ENCODE results near the gene SNX13.
"Not testable (repeated sequence)": the region's sequence is repeated elsewhere in the genome, so short reads cannot be mapped to it uniquely, and the experiment has no call there.

The SNX13 gene

DNA sequence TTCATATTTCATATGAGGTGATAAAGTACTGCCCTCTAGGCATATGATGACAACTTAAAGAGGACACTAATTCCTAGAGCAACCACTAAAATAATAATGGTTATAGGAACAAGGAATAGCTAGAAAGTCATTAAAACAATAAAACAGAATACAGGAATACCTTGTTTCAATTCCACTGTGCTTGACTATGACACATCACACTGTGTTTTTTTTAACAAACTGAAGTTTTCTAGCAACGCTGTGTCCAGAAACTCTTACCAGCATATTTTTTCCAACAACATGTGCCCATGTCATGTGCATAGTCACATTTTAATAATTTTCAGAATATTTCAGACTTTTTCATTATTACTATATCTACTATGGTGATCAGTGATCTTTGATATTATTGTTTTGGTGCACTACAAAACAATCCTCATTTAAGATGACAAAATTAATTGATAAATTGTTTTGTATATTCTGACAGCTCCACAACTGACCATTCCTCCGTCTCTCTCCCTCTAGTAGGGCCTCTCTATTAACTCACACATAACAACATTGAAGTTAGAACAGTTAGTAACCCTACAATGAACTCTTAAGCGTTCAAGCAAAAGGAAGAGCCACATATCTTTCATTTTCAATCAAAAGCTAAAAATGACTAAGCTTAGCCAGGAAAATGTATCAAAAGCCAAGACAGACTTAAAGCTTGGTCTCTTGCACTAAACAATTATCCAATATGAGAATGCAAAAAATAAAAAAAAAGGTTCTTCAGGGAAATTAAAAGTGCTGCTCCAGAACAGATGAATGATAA lies 85.8 kb downstream of the SNX13 start:
- no peak for DNase-seq

DNA sequence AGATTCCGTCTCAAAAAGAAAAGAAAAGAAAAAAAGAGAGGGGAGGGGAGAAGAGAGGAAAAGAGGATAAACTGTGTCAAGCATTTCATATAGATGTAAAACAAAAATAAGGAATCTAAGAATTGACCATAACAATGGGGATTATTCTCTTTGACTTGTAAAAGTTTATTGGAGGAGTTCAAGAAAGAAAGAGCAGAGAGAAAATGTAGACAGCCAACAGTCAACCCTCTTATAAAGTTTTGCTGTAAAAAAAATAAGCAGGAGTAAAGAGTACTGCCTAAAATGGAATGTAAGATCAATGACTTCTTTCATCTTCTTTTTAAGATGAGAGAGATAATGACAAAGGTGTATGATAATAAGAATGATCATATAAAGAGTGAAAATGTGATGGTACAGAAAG lies 87.9 kb downstream of the SNX13 start:
- no peak for DNase-seq

DNA sequence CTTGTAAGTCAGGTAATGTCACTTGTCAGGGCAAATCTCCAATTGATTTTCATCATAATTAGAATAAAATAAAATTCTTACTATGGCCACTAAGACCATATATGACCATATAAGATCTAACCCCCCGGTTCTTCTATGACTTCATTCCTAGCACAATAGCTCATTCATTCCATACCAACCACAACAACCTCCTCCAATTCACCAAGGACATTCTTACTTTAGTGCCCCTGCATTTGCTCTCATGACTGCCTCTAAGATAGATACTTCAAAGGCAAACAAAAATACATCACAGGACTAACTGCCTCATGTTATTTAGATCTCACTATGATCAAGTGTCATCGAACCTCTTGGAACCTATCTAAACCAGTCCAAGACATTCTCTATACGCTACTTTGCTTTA lies 90.8 kb downstream of the SNX13 start:
- no peak for DNase-seq

DNA sequence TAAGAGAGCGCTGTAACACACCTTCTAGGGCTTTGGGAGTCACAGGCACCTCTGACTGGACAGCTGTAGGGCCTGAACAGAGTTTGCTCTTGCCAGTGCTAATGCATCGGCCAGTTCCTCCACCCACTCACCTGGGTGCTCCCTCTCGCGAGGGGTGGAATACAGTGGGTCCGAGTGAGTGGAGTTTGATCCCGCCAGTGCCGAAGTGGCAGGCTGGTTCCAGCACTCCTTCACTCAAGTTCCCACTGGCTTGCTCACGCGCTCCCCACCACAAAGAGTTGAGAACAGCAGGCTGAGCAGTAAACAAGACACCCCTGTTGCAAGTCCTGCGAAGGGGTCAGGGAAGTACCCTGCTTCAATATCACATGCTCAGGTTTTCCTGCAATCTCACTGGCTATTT lies 91.8 kb downstream of the SNX13 start:
- no peak for DNase-seq

DNA sequence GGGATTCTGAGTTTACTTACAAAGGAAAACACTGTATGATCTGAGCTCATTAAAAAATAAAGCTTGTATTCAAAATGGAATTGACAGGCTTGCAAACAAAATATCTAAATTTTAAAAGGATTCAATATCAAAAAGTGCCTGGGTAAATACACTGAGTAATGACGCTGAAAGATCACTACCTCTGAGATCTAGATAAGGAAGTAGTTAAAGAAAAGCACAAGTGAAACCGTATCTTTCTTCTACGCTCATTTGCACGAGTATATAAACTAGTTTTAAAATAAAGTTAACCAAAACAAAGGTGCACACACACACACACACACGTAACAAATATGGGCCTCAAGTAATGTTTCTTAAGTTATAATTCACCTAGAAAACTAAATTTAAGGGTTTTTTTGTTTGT lies 93.4 kb downstream of the SNX13 start:
- DNase-seq = no peak

DNA sequence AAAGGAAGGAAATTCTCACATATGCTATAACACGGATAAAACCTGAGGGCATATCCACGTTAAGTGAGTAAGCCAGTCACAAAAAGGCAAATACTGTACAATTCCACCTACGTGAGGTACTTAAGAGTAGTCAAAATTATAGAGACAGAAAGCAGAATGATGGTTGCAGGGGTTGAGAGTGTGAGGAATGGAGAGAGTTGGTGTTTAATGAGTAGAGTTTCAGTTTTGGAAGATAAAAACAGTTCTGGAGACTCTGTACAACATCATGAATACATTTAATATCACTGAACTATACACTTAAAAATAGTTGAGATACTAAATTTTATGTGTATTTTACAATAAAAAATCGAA lies 95.1 kb downstream of the SNX13 start:
- no peak for DNase-seq

DNA sequence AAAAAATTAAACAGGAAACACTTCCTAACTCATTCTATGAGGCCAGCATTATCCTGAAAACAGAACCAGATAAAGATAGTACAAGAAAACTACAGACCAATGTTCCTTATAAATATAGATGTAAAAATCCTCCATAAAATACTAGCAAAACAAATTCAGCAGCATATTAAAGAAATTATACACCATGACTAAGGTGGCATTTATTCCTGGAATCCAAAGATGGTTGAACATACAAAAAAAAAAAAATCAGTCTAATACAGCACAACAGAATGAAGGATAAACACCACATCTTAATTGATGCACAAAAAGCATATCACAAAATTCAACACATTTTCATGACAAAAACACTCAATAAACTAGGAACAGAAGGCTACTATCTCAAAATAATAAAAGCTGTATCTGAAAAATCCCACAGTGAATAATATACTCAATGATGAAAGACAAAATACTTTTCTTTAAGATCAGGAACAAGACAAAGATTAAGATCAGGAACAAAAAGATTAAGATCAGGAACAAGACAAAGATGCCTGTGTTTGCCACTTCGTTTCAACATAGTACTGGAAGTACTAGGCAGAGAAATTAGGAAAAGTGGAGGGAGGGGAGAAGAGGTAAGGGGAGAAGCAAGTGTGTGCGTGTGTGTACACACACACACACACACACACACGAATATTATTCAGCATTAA lies 95.6 kb downstream of the SNX13 start:
- no peak for DNase-seq

DNA sequence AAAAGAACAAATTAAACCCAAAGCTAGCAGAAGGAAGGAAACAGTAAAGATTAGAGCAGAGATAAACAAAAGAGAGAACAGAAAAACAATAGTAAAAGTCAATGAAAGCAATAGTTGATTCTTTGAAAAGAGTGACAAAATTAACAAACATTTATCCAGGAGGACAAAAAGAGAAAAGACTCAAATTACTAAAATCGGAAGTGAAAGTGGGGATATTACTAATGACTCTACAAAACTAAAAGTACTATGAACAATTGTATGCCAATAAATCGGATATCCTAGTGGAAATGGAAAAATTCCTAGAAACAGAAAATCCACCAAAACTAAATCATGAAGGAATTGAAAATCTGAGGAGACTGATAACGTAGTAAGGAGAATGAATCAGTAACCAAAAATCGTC lies 96.3 kb downstream of the SNX13 start:
- DNase-seq = no peak

DNA sequence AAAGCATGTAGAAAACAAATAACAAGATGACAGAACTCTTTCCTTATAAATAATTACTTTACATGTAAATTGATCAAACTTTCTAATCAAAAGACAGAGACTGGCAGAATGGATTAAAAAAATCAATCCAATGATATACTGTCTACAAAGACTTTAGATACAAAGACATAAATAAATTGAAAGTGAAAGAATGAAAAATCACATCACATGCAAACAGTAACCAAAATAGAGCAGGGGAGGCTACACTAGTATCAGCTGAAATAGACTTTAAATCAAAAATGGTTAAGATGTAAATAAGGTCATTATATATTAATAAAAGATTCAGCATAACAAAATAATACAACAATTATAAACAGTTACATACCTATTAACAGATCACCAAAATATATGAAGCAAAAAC lies 97.3 kb downstream of the SNX13 start:
- no peak for DNase-seq

DNA sequence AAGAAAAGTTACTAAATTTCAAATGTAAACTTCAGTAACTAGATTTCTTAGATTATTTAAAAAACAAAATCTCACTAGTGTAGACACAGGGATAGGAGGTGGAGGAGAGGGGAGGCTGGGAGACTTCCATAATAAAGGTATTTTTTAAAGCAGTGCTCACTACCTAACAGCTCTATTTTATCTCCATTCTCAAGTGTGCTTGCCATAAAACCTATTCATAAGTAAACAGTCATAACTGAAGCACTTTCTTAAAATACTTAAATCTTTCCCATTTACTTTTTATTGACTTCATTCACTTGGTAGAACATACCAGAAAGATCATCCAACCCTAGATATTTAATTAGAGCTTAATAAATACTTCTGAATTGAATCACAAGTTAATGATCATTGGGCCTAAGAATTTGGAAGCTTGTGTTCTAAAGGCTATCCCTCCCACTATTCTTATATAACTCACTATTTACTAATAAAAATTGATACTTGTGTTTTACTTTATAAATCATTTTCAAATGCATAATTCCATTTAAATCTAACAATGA lies 107.4 kb downstream of the SNX13 start:
- DNase-seq = no peak

DNA sequence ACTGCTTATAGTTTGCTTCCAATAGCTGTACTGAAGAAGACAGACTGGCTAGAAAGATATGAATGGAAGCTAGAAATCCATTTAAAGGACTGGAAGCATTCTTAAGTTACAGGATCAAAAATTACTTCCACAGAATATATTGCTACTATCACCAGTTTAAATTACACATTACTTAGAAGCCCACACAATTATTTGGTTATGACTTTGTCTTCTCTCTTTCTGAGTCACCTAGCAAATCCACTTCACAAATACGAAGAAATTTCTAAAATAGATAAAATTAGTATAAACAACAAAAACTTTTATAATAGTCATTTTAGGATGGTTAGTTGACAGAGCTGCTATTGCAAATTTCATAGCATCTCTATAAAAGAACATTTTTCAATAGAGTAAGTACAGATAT lies 108.1 kb downstream of the SNX13 start:
- no peak for DNase-seq

DNA sequence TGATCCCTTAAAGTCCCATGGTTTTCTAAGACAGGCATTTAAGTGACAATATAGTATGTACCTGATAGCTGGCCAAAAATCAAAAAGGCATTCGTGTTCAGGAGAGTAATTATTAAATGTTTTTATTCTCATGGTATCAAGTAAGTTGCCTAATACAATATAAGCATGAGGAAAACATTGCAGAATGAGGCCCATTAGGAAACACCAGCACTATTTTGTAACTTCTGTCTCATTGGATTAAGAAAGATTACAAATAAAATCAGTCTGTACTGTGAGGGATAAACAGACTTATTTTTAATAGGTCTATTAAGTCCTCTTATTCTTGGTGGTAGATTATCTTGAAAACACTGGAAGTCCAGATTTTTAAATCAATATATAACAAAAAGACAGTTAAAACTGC lies 110.1 kb downstream of the SNX13 start:
- no peak for DNase-seq

DNA sequence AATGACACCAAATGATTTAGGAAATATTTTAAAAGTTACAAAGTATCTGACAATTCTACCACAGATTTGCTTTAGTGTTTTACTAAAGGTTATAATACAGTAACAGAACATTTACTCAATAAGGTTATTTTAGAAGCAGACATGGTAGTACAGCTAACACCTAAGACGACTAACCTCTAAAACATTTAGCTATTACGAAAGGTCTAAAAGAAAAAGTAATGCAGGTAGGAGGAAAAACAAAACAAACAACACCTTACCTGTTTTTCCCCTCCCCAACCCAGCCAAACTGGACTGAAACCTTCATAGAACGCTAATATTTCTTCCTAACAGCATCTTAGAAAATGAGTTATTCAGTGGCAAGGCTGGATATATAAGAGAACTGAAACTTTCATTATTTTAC lies 111.3 kb downstream of the SNX13 start:
- no peak for DNase-seq

DNA sequence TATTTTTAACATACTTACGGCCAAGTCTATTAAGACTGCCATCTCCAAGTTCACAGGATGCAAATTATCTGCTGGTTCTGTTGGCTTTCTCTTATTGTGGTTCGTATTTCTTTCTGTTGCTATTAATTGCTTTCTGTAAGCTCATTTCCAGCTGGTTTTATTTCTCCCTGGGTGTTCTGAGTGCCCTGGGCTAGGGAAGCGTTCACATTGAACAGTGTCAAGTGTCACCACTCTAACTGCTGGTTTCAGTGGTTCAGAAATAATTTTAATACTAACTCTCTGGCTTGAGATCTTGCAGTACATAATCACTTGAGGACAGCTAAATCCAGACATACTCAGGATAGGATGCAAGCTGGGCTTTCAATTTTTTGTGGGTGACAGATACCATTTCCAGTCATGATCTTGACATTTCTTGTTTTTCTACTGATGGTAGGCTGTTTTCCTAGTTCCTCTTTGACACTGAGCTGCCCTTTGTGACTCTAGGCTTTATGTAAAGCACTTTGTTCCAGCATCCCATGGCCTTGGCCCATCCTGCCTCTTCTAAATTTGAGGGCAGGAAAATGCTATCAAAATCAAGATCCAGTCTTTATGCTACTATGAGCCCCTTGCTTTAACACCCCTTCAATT lies 117.6 kb downstream of the SNX13 start:
- DNase-seq = no peak

DNA sequence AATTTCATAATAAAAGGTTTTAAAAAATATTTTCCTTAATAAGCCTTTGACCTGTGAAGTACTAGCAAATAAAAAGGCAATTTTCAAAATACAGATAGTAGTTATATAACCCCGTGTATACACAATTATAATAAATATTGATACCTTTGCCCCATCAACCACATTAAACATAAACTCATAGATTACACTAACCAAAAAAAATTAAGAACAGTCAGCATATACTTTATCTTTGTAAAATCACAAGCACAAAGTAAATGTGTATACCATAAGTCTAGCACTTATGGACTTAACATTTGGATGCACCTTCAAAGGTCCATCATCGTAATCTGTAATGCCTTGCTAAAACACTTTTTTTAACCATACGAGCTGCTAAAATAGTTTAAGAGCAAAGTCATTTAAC lies 123.4 kb downstream of the SNX13 start:
- DNase-seq = no peak

DNA sequence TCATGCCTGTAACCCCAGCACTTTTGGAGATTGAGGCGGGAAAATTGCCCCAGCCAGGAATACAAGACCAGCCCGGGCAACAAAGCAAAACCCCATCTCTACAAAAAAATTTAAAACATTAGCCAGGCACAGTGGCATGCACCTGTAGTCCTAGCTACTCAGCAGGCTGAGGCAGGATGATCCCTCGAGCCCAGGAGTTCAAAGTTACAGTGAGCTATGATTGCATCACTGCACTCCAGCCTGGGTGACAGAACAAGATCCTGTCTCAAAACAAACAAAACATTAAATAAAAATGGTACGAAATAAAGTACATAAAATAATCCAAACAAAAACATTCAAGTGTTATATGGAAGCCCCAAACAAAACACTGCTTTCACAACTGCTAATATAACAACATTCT lies 125.0 kb downstream of the SNX13 start:
- DNase-seq = no peak

DNA sequence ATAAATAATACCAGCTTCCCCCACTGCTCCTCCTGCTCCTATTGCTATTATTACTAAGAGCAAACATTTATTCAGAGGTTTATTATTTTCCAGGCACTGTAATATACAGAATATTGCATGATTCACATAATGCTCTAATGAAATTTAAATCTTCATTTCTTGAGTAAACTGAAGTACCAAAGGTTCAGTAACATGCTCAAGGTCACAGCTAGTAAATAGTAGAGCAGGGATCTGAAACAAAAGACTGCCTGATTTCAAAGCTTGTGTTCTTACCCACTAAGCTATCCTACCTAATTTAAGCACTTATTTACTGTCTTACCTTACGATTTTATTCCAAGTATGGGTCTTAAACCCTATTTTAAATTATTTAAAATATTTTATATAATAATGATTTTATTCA lies 126.2 kb downstream of the SNX13 start:
- DNase-seq = no peak

DNA sequence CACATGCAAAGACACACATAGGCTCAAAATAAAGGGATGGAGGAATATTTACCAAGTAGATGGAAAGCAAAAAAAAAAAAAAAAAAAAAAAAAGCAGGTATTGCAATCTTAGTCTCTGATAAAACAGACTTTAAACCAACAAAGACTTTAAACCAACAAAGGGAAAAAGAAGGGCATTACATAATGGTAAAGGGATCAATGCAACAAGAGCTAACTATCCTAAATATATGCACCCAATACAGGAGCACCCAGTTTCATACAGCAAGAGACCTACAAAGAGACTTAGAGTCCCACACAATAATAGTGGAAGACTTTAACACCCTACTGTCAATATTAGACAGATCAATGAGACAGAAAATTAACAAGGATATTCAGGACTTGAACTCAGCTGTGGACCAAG lies 131.1 kb downstream of the SNX13 start:
- not testable (repeated sequence) for DNase-seq

DNA sequence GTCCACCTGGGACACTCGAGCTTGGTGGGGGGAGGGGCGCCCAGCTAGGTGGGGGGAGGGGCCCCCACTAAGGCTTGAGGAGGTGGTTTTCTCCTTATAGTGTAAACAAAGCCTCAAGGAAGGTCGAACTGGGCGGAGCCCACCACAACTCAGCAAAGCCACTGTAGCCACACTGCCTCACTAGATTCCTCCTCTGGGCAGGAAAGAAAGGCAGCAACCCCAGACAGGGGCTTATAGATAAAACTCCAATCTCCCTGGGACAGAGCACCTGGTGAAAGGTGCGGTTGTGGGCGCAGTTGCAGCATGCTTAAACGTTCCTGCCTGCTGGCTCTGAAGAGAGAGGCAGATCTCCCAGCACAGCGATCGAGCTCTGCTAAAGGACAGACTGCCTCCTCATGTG lies 133.1 kb downstream of the SNX13 start:
- no peak for DNase-seq

DNA sequence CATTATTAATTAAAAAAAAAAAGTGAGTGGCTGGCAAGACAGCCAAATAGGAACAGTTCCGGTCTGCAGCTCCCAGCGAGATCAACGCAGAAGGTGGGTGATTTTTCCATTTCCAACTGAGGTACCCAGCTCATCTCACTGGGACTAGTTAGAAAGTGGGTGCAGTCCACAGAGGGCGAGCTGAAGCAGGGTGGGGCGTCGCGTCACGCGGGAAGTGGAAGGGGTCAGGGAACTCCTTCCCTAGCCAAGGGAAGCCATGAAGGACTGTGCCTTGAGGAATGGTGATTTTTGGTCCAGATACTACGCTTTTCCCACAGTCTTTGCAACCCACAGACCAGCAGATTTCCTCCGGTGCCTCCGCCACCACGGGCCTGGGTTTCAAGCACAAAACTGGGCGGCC lies 133.7 kb downstream of the SNX13 start:
- DNase-seq = no peak

DNA sequence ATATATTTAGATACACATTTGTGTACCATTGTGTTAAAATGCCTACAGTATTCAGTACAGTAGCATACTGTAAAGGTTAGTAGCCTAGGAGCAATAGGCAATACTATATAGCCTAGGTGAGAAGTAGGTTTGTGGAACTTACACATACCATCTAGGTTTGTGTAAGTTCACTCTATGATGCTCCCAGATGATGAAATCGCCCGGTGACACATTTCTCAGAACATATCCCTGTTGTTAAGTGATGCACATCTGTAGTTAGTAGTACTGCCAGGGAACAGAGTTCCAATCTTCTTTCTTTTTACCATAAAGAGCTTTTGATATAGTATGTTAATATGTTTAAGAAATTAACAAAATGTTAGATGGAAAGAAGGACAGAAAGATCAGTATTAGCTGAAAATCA lies 138.2 kb downstream of the SNX13 start:
- no peak for DNase-seq

DNA sequence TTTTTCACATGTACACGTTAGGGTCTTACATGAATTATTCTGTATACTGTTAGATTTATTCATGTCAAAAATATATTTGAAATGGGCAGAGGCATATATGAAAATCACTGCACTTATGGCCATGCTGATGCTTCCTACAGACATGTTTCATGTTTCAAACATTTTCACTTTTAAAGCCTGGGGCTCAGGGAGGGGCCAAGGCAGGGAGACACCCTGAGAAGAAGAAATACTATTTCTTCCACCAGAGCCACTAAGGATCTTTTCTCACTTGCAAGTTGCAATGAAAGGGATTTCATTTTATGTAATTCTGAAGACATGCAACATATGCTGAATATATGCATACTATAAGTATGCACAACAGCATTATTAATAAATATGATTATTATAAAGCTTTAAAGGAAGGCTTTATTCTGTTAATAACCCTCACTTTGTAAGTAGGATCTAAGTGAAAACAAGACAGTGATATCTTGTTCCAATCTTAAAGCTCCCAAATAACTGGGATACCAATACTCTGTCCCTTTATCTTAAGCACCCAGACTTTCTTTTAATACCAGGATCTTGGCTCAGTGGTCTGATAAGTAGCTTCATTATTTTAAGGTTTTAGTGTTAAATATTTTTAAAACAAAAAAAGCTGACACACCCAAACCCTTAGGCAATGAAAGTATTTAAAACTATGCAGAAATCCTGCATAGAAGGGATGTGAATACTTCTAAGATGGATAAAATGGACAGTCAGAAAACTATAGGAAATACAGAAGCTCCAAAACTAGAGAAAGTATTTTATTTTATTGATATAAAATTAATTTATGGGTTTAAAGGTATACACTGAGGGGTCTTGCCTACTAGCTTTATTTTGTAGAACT lies 148.0 kb downstream of the SNX13 start:
- DNase-seq = no peak

DNA sequence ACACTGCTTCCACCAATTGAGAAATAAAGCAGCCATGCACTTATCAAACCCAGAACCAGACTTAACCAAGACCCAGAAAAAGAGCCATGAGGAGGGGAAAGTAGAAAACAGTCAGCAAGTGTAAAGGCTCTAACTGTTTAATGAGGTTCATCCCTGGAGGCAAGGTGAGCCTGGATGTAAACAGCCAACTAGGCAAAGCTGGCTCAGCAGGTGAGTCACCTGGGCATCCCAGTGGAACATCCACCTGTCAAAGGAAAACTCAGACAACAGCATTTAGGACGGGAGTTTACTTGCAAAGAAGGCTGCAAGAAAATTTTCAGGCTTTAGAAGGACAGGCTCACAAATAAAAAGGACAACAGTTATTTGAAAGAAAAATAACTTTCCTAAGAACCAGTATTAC lies 153.0 kb downstream of the SNX13 start:
- DNase-seq = no peak

All from right kidney (tissue), 1 donor.